Measurements from ENCODE around the gene KLHL29. TPM values are rescaled to one million over a fixed set of nuclear protein-coding genes. Genes with fewer than 3 reads are reported as not detected.

Gene KLHL29
- total RNA-seq, 4 donors from 2014 or later: 39.6 to 52.0 (median 40.4) TPM

- peaks cover 0 to 3% of the 10 kb centered on the region in 2 donors for H3K27me3 ChIP-seq
- TF ChIP-seq EP300 (IDR thresholded peaks at IDR 0.05) (peak in 1 of 2 donors; percentile 56), POLR2A (IDR thresholded peaks at IDR 0.05) (no peak)
- no peak for DNase-seq (ENCODE audit: low spot score in 2 of 2)
- peaks cover 0 to 20% (median 0%) of the 10 kb centered on the region in 4 donors for H3K4me1 ChIP-seq
- peak overlapping the region in 1 of 4 donors; percentile 20 for H3K27ac ChIP-seq
- no peak overlapping the region for H3K4me3 ChIP-seq
- WGBS, 2 donors: 41 to 53% methylated on average over 6 of the region's 6 CpGs
- H3K9me3 ChIP-seq: no peaks in the 10 kb centered on the region
- H3K36me3 ChIP-seq: no peaks in the 10 kb centered on the region
Measured at GRCh38 chr2:23381084-23381483, 3.9 kb upstream of the KLHL29 start.

- DNase-seq (ENCODE audit: low spot score in 2 of 2): no peak
- Histone ChIP-seq H3K36me3 (no peaks in the 10 kb centered on the region), H3K27me3 (peaks cover 0 to 3% of the 10 kb centered on the region in 2 donors), H3K27ac (peak overlapping the region in 1 of 4 donors; percentile 10), H3K9me3 (no peaks in the 10 kb centered on the region), H3K4me3 (no peak overlapping the region), H3K4me1 (peaks cover 0 to 24% (median 1%) of the 10 kb centered on the region in 4 donors)
- no peak for TF ChIP-seq CTCF (IDR thresholded peaks at IDR 0.05)
- no peak for TF ChIP-seq POLR2A (IDR thresholded peaks at IDR 0.05)
- TF ChIP-seq EP300 (IDR thresholded peaks at IDR 0.05): no peak
- whole genome bisulfite sequencing, 2 donors: 49 to 67% methylated on average over 3 of the region's 3 CpGs
Measured at GRCh38 chr2:23381485-23381884, 3.5 kb upstream of the KLHL29 start.

GRCh38 chr2:23383100-23383499, 1.9 kb upstream of the KLHL29 start:
- Histone ChIP-seq H3K4me1 (peaks cover 0 to 40% (median 7%) of the 10 kb centered on the region in 4 donors), H3K9me3 (no peaks in the 10 kb centered on the region), H3K27me3 (peaks cover 0 to 3% of the 10 kb centered on the region in 2 donors), H3K4me3 (no peak overlapping the region), H3K27ac (no peak overlapping the region), H3K36me3 (no peaks in the 10 kb centered on the region)
- no peak for DNase-seq (ENCODE audit: low spot score in 2 of 2)
- TF ChIP-seq POLR2A (IDR thresholded peaks at IDR 0.05): no peak
- no peak for TF ChIP-seq EP300 (IDR thresholded peaks at IDR 0.05)
- no peak for TF ChIP-seq CTCF (IDR thresholded peaks at IDR 0.05)
- WGBS, 2 donors: 94 to 96% methylated on average over 4 of the region's 4 CpGs

GRCh38 chr2:23385351-23385747, 370 bp downstream of the KLHL29 start:
- no peak for TF ChIP-seq POLR2A (IDR thresholded peaks at IDR 0.05)
- TF ChIP-seq CTCF (IDR thresholded peaks at IDR 0.05): peak in 1 of 5 experiments; percentile 23
- Histone ChIP-seq H3K4me1 (peaks cover 0 to 62% (median 14%) of the 10 kb centered on the region in 4 donors), H3K4me3 (peak overlapping the region; percentile 68 to 97 (median 82)), H3K27ac (peak overlapping the region; percentile 80 to 95 (median 86)), H3K27me3 (peaks cover 0 to 3% of the 10 kb centered on the region in 2 donors), H3K36me3 (no peaks in the 10 kb centered on the region), H3K9me3 (no peaks in the 10 kb centered on the region)
- DNase-seq (ENCODE audit: low spot score in 2 of 2): no peak
- WGBS, 2 donors: 3% methylated on average over 8 of the region's 52 CpGs; no CpG with 5 or more reads in 1 of the 2 donors

GRCh38 chr2:23385748-23386338, 864 bp downstream of the KLHL29 start:
- peaks cover 0 to 62% (median 14%) of the 10 kb centered on the region in 4 donors for H3K4me1 ChIP-seq
- H3K9me3 ChIP-seq: no peaks in the 10 kb centered on the region
- 0 to 4% methylated on average over 20 to 39 of the region's 63 CpGs for WGBS, 2 donors
- H3K36me3 ChIP-seq: no peaks in the 10 kb centered on the region
- H3K4me3 ChIP-seq: peak overlapping the region; percentile 68 to 97 (median 82)
- peaks cover 0 to 3% of the 10 kb centered on the region in 2 donors for H3K27me3 ChIP-seq
- H3K27ac ChIP-seq: peak overlapping the region; percentile 80 to 95 (median 86)
- no peak for DNase-seq (ENCODE audit: low spot score in 2 of 2)
- TF ChIP-seq EP300 (IDR thresholded peaks at IDR 0.05) (no peak), POLR2A (IDR thresholded peaks at IDR 0.05) (no peak), CTCF (IDR thresholded peaks at IDR 0.05) (no peak)

All from tibial nerve (tissue), 4 donors.